Stimulated activated CD8-positive, alpha-beta memory T cell treated with anti-CD3 and anti-CD28 coated beads, Interleukin-7, amount 100 ng/mL, for 1 hour (primary cell): Measurements from ENCODE around the gene RGS3.

Experiments
- DNase-seq, 2 donors: peaks; one replicate each; pipeline ENCODE4 v3.0.0-alpha.2; 2020; ENCODE audit warnings: low read depth in 2 of 2

Gene RGS3

GRCh38 chr9:113570749-113571711 is 107.5 kb downstream of the RGS3 start:
- DNase-seq = no peak

- DNase-seq = no peak
Measured at GRCh38 chr9:113572076-113572861, 108.7 kb downstream of the RGS3 start.

DNA sequence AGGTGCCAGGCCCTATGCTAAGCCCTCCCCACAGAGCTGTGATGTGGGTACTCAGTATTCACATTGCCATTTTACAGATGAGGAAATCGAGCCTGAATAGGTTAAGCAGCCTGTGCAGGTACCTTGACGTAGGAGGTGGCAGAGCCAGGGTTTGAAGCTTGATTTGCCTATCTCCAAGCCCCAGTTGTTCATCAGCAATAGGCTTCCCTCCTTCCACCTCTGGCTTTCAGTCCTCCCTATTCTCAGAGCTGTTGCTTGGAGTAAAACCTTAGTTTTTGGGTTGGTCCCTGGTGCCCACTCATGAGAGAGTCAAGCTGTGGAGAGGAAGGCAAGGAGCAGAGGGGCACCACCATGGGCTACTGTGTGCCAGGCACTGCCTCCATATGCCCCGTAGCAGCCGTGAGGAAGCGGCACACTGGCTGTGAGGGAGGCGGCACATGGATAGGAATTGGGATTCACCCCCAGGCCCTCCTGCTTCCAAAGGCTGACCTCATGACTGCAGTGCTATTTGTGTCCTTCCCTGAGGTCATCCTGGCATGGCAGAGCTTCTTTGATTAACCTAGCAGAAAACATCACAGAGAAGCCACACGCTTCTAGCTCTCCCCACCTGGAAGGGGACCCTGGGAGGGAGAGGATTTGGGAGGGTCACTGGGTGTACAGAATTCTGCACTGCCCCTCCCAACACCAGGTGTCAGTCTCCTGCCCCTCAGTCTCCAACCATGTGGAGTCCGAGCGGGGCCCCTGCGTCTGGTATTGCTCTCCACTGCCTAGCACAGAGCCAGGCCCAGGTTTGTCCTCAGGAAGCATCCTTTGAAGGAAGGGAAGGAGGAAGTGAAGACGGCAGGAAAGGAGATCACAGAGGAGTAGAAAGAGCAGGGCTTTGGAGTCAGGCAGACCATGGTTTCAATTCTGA is 109.8 kb downstream of the RGS3 start:
- DNase-seq = no peak

DNA sequence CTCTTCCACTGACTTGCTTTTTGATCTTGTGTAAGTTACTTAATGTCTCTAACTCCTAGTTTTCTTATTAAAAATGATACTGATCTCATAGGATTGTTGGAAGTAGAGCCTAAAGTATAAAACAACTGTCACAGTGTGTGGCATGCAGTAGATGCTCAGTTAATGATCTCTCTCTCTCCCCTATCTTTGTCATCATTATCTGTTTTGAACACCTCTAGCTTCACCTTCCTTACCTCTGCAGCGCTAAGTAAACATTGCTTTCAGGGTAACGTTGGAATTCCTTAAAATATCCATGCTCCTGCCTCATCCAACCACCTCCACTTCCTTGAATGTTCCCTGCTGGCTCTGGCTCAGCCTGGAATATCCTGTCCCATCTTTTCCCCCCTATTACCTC is 110.4 kb downstream of the RGS3 start:
- no peak for DNase-seq

- no peak for DNase-seq
Measured at GRCh38 chr9:113574441-113575262, 111.1 kb downstream of the RGS3 start.

- DNase-seq = no peak
Measured at GRCh38 chr9:113577525-113578261, 114.2 kb downstream of the RGS3 start.

- no peak for DNase-seq
Measured at GRCh38 chr9:113578279-113578865, 114.8 kb downstream of the RGS3 start.

DNA sequence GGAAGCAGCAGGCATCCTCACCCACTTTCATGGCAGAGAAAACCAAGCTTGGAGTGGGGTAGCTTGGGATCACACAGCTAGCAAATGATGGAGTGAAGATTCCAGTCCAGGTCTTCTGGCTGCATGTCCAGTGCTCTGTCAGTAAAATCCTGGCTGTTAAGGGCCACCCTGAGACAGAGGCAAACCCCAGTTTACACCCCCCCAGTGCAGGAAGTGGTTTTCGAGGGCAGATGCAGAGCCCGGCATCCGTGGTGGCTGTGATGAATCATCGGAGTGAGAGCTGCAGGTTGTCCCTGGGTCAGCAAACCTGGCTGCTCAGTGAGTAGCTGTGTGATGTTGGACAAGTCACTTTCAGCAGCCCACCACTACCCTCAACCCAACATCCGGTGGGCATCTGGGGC is 115.4 kb downstream of the RGS3 start:
- DNase-seq = peak; percentile 69 to 70

DNA sequence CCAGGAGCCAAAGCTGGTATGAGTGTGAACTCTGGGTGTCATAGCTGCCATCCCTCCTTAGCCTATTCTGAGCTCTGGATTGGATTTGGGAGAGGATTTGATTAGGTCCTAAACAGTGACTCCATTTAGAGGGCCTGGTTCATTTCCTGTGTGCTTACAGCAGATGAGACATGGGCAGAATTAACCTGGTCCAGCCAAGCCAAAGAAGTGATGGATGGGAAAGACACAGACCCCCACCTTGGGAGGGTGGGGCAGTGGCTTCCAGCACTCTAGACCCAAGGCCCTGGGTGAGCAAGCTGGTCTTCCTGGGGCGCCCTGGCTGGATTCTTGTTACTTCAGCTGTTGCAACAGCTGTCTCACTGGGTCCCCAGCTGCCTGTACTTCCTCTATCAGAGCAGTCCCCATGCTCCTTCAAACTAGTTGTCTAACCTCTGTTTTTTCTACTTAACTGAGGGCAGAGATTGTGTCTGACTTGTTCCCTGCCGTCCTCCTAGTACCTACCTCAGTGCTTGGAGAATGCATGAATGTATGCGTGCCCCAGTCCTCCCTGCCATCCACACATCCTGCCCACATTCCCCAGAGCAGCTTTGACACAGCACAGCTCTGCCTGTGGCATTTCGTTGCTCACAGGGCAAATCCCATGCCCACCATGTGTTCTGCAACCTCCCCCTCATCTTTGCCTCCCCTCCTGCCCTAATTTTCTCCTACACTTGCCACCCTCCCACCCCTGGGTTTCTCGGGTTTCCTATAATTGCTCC is 115.9 kb downstream of the RGS3 start:
- DNase-seq = no peak

DNA sequence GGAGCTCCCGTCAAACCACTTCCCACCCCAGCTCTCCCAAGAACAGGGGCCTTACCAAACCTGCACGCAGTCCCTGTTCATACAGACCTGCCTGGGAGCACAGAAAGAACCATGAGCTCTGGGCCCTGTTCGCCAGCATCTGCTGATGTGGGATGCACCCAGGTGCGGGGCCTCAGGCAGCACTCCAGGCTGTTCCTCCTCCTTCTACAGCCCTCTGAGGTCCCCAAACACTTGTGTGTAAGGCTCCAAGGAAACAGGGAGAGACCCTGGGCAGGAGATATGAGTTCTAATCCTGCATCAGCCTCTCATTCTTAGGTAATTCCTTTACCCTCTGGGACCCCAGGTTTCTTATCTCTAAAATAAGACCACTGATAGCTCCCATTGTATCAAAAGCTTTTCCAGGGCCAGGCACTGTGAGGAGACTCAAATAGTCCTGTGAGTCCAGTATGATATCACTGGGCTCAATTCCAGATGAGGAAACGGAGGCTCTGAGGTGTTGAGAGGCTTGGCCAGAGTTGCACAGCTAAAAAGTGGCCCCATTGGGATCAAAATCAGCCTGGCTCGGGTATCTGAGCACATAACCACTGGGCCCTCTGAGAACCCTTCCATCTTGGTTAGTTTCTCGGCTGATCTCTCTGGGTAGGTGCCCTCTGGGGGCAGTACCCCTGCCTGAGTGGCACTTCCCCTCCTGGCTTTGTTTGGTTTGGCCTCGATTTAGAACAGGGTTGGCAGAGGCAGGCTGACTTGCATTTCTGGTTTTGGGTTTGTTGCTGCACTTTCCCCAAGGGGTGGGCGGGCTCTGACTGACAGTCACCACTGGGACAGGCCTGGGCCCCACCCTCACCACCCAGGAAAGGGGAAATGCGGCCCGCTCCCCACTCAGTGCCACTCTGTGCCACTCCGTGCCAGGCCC is 116.8 kb downstream of the RGS3 start:
- DNase-seq = peak in 1 of 2 donors; percentile 30

- DNase-seq = no peak
Measured at GRCh38 chr9:113580954-113581311, 117.4 kb downstream of the RGS3 start.

DNA sequence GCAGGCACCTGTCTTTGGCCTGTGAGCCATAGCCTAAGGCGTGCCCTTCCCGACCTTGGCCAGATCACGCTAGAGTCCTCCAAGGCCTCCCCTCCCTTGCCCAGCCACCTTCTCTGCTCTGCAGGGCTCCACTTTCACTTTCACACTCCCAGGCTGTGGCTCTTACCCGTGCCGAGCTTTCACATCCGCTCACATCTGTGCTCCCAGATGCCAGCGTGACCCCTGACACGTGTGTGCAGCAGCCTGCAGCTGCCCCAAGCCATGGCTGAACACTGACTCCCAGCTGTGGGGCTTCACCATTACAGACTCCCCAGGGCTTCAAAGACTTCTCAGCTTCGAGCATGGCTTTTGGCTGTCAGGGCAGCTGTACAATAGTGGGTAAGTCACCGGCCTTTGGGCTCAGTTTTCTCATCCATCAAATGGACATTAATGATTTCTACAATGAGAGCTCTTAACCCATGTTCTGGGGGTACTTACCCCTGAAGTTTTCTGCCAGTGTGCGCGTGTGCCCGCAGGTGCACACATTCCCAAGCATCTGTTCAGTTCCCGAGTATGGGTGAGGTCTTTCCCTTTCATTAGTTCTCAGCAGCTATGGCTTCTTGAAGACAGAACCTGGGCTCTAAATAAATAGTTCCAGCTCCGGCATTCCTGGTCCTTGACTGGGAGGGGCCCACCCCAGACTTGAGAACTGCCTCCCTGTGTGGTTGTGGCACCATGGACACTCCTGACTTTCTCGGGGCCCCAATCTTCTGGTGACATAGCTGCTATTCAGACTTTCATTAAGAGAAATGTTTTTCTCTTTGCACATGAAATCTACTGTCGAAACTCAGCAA is 118.6 kb downstream of the RGS3 start:
- peak; percentile 45 to 49 for DNase-seq

DNA sequence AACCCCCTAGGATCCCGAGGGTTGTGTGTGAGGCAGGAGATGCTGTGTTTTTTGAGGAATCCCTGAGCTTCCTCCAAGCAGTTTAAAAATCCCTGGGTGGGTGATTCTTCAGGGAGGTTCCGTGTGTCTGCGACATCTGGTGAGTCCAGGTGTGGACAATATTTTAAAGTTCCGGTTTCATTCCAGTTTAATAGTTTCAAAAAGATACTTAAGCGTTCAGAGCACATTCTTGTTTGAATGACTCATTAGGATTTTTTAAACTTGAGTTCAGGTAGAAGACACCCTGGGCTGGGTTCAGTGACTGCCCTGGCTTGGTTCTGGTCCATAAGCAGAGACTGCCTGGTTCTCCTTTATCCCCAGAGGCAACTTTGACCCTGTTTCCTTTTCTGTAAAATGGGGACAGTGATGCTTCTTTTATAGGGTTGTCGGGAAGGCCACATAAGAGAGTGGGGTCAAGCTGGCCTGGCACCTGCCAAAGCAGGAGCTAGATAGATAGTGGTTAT is 119.2 kb downstream of the RGS3 start:
- no peak for DNase-seq

- DNase-seq = no peak
Measured at GRCh38 chr9:113583511-113584427, 120.2 kb downstream of the RGS3 start.

DNA sequence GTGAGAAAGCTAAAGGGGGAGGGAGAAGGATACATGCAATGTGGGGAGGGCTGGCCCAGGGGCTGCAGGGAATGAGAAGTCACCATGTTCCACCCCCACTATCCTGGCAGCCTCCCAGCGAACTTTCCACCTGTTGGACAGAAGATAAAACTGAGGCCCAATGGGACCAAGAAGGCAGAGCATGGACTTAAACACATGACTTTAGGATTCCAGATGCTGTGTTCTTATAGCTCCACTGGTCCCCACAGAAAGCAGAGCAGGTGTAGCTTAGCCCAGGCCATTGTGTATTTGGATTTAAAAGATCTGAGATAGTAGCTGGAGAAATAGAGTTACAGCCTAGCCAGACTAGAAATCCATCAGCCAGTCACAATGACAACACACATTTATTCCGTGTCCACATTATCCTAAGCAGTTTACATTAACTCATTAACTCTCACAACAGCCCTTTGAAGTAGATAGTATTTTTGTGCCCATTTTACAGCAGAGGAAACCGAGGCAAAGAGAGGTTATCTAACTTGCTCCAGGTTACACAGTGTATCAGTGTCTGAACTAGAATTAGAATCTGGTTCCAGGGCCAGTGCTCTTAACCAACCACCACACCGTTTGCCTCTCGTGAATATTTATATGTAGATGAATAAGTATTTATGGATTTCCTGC is 121.0 kb downstream of the RGS3 start:
- DNase-seq = no peak
